Cardiac muscle cell (in vitro differentiated cells and primary cell): ENCODE results near the gene EEIG1. TPM values are rescaled to one million over a fixed set of nuclear protein-coding genes. Genes with fewer than 3 reads are reported as not detected.
A peak's percentile ranks its signal among the peaks of the same experiment; 100 is the strongest.

Experiments used
- DNase-seq, 2 donors: peaks; one replicate each; pipeline versions ENCODE4 v3.0.0 to v3.0.0-alpha.2; 2010 to 2017; ENCODE audit warnings: low read depth in 1 of 2, low spot score in 1 of 2
- H3K27ac ChIP-seq: fragments of 200-600 bp; sonication (generic); 2 replicates; pipeline ENCODE4 v1.5.1; 2016
- H3K27me3 ChIP-seq: fragments of 200-600 bp; sonication (generic); 2 replicates; pipeline ENCODE4 v1.6.0; 2016; ENCODE audit warnings: control low read depth
- H3K36me3 ChIP-seq: fragments of 200-600 bp; sonication (generic); 2 replicates; pipeline ENCODE4 v1.5.1; 2016; ENCODE audit warnings: control low read depth
- H3K4me1 ChIP-seq: fragments of 200-600 bp; sonication (generic); 2 replicates; pipeline ENCODE4 v1.8.1; 2017; ENCODE audit warnings: low read depth, mild to moderate bottlenecking, mixed run types
- H3K4me3 ChIP-seq: fragments of 200-600 bp; sonication (generic); 2 replicates; pipeline ENCODE4 v1.5.1; 2016; ENCODE audit warnings: mild to moderate bottlenecking
- H3K9me3 ChIP-seq: fragments of 200-600 bp; sonication (generic); 2 replicates; pipeline ENCODE4 v1.5.1; 2017; ENCODE audit warnings: low read depth, mild to moderate bottlenecking, control low read depth
- polyA plus RNA-seq: library from polyadenylated mRNA; unstranded; fragments of >200 nt; fragmentation: Nextera tagmentation; extraction: Ambion mirVana; gene quantifications from 2 replicates; pipeline ENCODE4 v1.2.1, GENCODE V29; 2016
- total RNA-seq: library from RNA; depleted of rRNA; stranded (reverse); fragments of >200 nt; gene quantifications from 2 replicates; pipeline ENCODE4 v1.2.3, GENCODE V29; 2016
- TF ChIP-seq, protein P1 (sequence below): IDR thresholded peaks from 2 replicates; pipeline ENCODE4 v1.5.1; 2012; ENCODE audit warnings: low read depth, mild to moderate bottlenecking, low read length

EEIG1 gene
- total and polyA plus RNA-seq, 2 experiments from 2014 or later: 25.6 to 26.6 TPM

DNA sequence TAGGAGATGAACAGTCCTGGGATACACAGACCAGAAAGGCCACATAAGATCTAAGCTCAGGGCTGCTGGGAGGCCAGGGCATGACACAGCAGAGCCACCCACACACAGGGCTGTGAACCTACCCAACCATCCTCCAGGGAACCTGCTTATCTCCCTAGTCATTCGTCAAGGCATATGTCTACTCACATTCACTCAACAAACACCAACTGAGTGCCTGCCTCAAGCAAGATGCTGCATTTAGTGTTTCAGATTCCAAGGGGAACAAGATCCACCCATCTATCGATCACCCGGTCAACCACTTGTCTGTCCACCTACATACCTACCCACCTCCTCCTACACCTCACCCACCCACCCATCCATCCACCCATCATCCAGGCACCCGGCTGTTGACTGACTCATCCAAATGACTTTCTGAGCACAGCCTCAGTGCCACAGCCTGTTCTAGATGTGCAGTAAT lies 45.0 kb downstream of the EEIG1 start:
- no peak overlapping the region for H3K27ac ChIP-seq
- H3K27me3 ChIP-seq: no peaks in the 10 kb centered on the region
- no peaks in the 10 kb centered on the region for H3K36me3 ChIP-seq
- peaks cover 7% of the 10 kb centered on the region for H3K4me1 ChIP-seq
- no peak overlapping the region for H3K4me3 ChIP-seq
- no peaks in the 10 kb centered on the region for H3K9me3 ChIP-seq
- no peak for DNase-seq
- TF ChIP-seq, protein P1, sequence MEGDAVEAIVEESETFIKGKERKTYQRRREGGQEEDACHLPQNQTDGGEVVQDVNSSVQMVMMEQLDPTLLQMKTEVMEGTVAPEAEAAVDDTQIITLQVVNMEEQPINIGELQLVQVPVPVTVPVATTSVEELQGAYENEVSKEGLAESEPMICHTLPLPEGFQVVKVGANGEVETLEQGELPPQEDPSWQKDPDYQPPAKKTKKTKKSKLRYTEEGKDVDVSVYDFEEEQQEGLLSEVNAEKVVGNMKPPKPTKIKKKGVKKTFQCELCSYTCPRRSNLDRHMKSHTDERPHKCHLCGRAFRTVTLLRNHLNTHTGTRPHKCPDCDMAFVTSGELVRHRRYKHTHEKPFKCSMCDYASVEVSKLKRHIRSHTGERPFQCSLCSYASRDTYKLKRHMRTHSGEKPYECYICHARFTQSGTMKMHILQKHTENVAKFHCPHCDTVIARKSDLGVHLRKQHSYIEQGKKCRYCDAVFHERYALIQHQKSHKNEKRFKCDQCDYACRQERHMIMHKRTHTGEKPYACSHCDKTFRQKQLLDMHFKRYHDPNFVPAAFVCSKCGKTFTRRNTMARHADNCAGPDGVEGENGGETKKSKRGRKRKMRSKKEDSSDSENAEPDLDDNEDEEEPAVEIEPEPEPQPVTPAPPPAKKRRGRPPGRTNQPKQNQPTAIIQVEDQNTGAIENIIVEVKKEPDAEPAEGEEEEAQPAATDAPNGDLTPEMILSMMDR: no peak

DNA sequence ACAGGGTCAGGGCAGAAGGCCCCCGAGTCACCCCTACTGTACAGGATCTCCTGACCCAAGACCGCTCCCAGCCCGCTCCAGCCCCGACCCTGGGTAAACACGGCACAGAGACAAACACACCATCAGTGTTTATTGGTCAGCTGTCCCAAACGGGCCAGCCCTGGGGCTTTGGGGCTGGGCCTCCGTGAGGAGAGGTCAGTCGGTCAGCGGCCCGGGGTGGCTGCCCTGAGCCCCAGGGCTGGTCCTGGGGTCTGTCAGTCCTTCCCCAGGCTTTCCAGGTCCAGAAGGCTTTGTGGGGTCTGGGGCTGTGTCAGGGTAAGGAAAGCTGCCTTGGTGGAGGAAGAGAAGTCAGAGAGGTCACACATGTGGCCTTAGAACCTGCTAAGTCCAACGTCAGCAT lies 45.8 kb downstream of the EEIG1 start:
- no peaks in the 10 kb centered on the region for H3K9me3 ChIP-seq
- H3K4me1 ChIP-seq: peaks cover 7% of the 10 kb centered on the region
- no peaks in the 10 kb centered on the region for H3K27me3 ChIP-seq
- no peak for DNase-seq
- no peak overlapping the region for H3K4me3 ChIP-seq
- H3K27ac ChIP-seq: no peak overlapping the region
- TF ChIP-seq, protein P1: no peak
- H3K36me3 ChIP-seq: no peaks in the 10 kb centered on the region

DNA sequence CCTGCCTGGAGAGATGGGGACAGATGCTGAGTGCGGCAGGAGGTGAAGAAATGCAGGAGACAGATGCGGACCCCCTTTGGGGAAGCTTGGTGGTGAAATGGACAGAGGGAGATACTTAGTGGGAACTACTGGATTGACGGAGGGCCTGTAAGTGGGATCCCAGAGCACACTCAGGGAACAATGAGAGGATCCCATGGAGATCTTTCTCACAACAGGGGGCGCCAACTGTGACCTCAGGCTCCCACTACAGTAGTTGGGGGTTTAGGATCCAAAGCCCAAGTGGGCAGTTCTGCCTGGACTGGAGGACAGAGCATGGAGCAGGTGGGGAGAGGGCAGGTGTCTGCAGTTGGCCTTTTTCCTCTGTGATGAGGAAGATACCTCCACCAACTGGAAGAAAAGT lies 46.5 kb downstream of the EEIG1 start:
- DNase-seq: no peak
- no peaks in the 10 kb centered on the region for H3K36me3 ChIP-seq
- no peak overlapping the region for H3K4me3 ChIP-seq
- no peaks in the 10 kb centered on the region for H3K9me3 ChIP-seq
- no peak overlapping the region for H3K27ac ChIP-seq
- H3K4me1 ChIP-seq: peaks cover 7% of the 10 kb centered on the region
- H3K27me3 ChIP-seq: peaks cover under 1% of the 10 kb centered on the region
- TF ChIP-seq, protein P1: no peak

DNA sequence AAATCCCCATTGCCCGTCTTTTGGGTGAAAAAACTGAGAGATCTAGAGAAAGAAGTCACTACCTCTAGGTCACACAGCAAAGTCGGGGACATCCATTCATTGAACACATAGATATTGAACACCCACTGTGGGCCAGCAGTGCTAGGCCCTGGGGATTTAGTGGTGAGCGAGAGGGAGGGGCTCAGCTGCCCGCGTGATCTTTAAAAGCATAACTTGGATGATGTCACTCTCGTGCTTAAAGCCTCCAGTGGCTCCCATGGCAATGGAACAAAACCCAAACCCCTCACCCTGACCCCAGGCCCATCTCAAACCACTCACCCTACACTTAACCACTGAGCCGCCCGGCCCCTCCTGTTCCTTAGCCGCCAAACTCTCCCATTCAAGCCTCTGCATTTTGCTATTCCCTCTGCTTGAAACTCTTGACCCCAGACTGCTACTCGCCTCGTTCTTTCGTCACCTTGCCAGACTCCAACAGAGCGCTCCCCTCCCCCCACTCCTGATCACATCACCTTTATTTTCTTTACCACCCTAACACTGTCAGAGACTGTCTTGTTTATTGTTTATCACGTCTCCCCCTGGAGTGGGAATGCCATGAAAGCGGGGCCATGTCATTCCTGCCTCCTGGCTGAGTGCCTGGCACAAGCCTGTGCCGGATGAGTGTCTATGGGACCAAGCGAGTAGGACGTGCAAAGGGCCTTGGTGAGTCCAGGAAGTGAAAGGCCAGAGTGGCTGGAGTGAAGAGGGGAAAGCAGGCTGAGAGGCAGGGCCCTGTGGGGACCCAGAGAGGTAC lies 49.5 kb downstream of the EEIG1 start:
- Histone ChIP-seq H3K27me3 (peaks cover 30% of the 10 kb centered on the region), H3K4me3 (peak overlapping the region; percentile 43), H3K36me3 (no peaks in the 10 kb centered on the region), H3K9me3 (no peaks in the 10 kb centered on the region), H3K27ac (no peak overlapping the region), H3K4me1 (no peaks in the 10 kb centered on the region)
- TF ChIP-seq, protein P1: no peak
- peak in 1 of 2 donors; percentile 74 for DNase-seq

Other genes with a start within 250 kb of the EEIG1 start
- gene TOR2A, start 245.7 kb downstream of the EEIG1 start, total RNA-seq: 22.8 and 29.2 TPM in 2 replicates
- 20.6 and 25.7 TPM in 2 replicates for gene TOR2A, start 245.7 kb downstream of the EEIG1 start, polyA plus RNA-seq
- gene SH2D3C, start 202.3 kb downstream of the EEIG1 start, total RNA-seq: 3.5 and 9.9 TPM in 2 replicates
- 3.7 and 9.4 TPM in 2 replicates for gene SH2D3C, start 202.3 kb downstream of the EEIG1 start, polyA plus RNA-seq
- gene CDK9, start 195.0 kb downstream of the EEIG1 start, total RNA-seq: 85.1 and 162 TPM in 2 replicates
- 139 and 193 TPM in 2 replicates for gene CDK9, start 195.0 kb downstream of the EEIG1 start, polyA plus RNA-seq
- gene FPGS, start 178.1 kb downstream of the EEIG1 start, total RNA-seq: 112 and 123 TPM in 2 replicates
- gene FPGS, start 178.1 kb downstream of the EEIG1 start, polyA plus RNA-seq: 78.3 and 111 TPM in 2 replicates
- gene ENG, start 126.3 kb downstream of the EEIG1 start, total RNA-seq: 6.9 and 15.8 TPM in 2 replicates
- gene ENG, start 126.3 kb downstream of the EEIG1 start, polyA plus RNA-seq: 12.6 and 35.4 TPM in 2 replicates
- gene AK1, start 103.3 kb downstream of the EEIG1 start, total RNA-seq: 174 and 175 TPM in 2 replicates
- gene AK1, start 103.3 kb downstream of the EEIG1 start, polyA plus RNA-seq: 346 and 413 TPM in 2 replicates
- gene ST6GALNAC6, start 81.4 kb downstream of the EEIG1 start, total RNA-seq: 49.4 and 73.4 TPM in 2 replicates
- gene ST6GALNAC6, start 81.4 kb downstream of the EEIG1 start, polyA plus RNA-seq: 53.0 and 85.2 TPM in 2 replicates
- 66.2 and 119 TPM in 2 replicates for gene ST6GALNAC4, start 63.9 kb downstream of the EEIG1 start, total RNA-seq
- 48.8 and 71.4 TPM in 2 replicates for gene ST6GALNAC4, start 63.9 kb downstream of the EEIG1 start, polyA plus RNA-seq
- 0.89 and 1.7 TPM in 2 replicates for gene PIP5KL1, start 50.2 kb downstream of the EEIG1 start, total RNA-seq
- 3.4 and 3.5 TPM in 2 replicates for gene PIP5KL1, start 50.2 kb downstream of the EEIG1 start, polyA plus RNA-seq
- gene DPM2, start 43.1 kb downstream of the EEIG1 start, total RNA-seq: 26.1 and 35.6 TPM in 2 replicates
- 54.2 and 70.7 TPM in 2 replicates for gene DPM2, start 43.1 kb downstream of the EEIG1 start, polyA plus RNA-seq
- 9.4 and 15.2 TPM in 2 replicates for gene NAIF1, start 86.3 kb upstream of the EEIG1 start, total RNA-seq
- gene NAIF1, start 86.3 kb upstream of the EEIG1 start, polyA plus RNA-seq: 6.9 and 10.9 TPM in 2 replicates
- gene SLC25A25, start 87.2 kb upstream of the EEIG1 start, total RNA-seq: 13.0 and 15.8 TPM in 2 replicates
- 9.1 and 9.8 TPM in 2 replicates for gene SLC25A25, start 87.2 kb upstream of the EEIG1 start, polyA plus RNA-seq
- 132 and 141 TPM in 2 replicates for gene PTGES2, start 146.7 kb upstream of the EEIG1 start, total RNA-seq
- gene PTGES2, start 146.7 kb upstream of the EEIG1 start, polyA plus RNA-seq: 206 and 240 TPM in 2 replicates
- gene LCN2, start 168.5 kb upstream of the EEIG1 start, total RNA-seq: not detected in 2 replicates
- 1.2 TPM in 1 of 2 replicates, not detected in the other for gene LCN2, start 168.5 kb upstream of the EEIG1 start, polyA plus RNA-seq
- gene BBLN, start 179.3 kb upstream of the EEIG1 start, total RNA-seq: 595 and 729 TPM in 2 replicates
- 243 and 262 TPM in 2 replicates for gene BBLN, start 179.3 kb upstream of the EEIG1 start, polyA plus RNA-seq
- 63.1 and 105 TPM in 2 replicates for gene CIZ1, start 210.6 kb upstream of the EEIG1 start, total RNA-seq
- gene CIZ1, start 210.6 kb upstream of the EEIG1 start, polyA plus RNA-seq: 95.0 and 119 TPM in 2 replicates
- 17.6 and 42.3 TPM in 2 replicates for gene DNM1, start 222.4 kb upstream of the EEIG1 start, total RNA-seq
- gene DNM1, start 222.4 kb upstream of the EEIG1 start, polyA plus RNA-seq: 24.3 and 47.2 TPM in 2 replicates